ENCODE results near the gene KLHL21.
A peak's percentile ranks its signal among the peaks of the same experiment; 100 is the strongest.

The KLHL21 gene

DNA sequence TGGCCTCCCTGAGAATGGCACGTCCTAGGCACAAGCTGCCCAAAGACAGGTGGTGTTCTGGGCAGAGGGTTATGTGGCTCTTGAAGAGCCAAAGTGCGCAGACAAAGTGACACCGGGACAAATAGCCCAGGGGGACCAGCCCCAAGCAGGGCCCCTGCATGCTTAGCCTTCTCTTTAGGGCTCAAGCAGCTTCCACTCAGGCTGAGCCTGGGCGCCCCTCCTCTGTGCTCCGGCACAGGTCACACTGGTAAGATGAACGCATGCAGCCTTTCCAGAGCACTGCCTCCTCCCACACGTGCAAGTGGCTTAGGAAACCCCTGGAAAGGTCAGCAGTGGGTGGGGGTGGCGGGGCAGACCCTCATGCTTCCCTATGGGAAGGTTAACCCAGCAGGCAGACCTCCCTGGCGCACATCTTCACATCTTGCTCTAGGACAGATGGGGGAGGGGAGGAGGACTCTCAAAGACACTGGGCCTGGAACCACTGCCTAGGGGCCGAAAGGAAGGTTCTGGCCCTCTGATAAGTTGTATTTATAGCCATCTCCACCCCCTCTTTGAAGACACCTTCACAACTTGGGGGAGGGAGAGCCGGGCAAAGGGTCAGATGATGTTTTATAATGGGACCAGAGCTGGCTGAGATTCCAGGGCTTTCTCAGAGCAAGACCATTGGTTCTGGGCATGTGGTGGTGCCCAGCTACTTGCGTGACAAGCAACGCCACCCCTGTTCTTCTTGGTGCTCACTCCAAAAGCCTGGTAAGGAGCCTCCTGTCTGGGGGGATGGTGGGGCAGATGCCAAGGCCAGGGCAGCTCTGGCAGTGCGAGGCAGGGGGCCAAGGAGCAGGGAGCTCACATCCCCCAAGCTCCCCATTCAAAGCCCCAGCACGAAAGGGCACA, 5.5 kb downstream of the KLHL21 start:
- Mint-ChIP-seq H3K9me3 (ENCODE audit: low read depth) (no peaks in the 10 kb centered on the region), H3K4me3 (peak overlapping the region; percentile 52), H3K27me3 (no peaks in the 10 kb centered on the region), H3K27ac (no peak overlapping the region), H3K36me3 (peaks cover 6% of the 10 kb centered on the region), H3K4me1 (ENCODE audit: low read depth) (peaks cover 43% of the 10 kb centered on the region)

DNA sequence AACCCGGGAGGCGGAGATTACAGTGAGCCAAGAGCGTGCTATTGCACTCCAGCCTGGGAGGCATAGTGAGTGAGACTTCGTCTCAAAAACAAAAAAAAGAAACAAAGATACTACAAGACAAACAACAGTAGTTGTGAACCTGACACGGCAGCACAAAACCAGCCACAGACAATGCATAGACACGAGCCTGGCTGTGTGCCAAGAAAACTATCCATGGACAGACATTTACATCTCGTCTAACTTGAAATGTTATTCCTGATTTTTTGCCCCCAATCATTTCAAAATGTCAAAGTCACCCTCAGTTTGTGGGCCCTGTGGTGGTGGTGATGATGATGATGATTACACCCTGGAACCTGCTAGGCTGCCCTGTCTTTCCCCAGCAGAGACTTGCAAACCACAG, 6.3 kb downstream of the KLHL21 start:
- peaks cover 49% of the 10 kb centered on the region for H3K4me1 Mint-ChIP-seq (ENCODE audit: low read depth)
- no peaks in the 10 kb centered on the region for H3K27me3 Mint-ChIP-seq
- peak overlapping the region; percentile 64 for H3K27ac Mint-ChIP-seq
- no peaks in the 10 kb centered on the region for H3K9me3 Mint-ChIP-seq (ENCODE audit: low read depth)
- H3K4me3 Mint-ChIP-seq, result peak overlapping the region; percentile 35
- peaks cover 6% of the 10 kb centered on the region for H3K36me3 Mint-ChIP-seq

DNA sequence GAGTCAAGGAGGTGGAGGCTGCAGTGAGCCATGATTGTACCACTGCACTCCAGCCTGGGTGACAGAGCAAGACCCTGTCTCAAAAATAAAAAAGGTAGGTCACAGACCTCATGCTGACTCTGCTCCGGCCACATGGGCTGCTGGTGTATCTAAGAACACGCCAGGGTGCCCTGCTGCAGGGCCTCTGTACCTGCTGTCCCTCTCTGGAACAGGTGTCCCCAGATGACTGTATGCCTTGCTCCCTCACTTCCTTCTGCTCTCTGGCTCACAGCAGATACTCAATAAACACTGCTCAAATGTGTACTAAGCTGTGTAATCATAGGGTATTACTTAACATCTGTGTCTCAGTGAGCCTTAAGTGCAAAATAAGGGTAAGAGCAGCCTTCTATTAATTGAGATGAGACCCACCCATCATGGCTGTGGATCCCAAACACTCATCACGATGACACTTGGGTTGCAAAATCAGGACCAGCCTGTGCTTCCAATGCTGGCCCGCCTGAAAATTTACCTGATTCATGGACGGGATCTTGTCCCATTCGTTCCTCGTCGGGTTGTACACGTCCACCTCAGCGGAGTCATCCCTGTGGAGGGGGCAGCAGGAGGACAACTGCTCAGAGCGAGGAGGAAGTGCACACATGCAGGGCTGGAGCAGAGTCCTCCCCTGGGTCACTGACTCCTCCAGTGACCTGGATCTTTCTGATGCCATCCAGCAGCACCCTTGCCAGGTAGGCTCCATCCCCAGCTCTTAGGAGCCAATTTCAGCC, 7.5 kb downstream of the KLHL21 start:
- peaks cover 55% of the 10 kb centered on the region for H3K4me1 Mint-ChIP-seq (ENCODE audit: low read depth)
- no peak overlapping the region for H3K4me3 Mint-ChIP-seq
- peaks cover 5% of the 10 kb centered on the region for H3K36me3 Mint-ChIP-seq
- H3K27ac Mint-ChIP-seq, result no peak overlapping the region
- no peaks in the 10 kb centered on the region for H3K9me3 Mint-ChIP-seq (ENCODE audit: low read depth)
- no peaks in the 10 kb centered on the region for H3K27me3 Mint-ChIP-seq

DNA sequence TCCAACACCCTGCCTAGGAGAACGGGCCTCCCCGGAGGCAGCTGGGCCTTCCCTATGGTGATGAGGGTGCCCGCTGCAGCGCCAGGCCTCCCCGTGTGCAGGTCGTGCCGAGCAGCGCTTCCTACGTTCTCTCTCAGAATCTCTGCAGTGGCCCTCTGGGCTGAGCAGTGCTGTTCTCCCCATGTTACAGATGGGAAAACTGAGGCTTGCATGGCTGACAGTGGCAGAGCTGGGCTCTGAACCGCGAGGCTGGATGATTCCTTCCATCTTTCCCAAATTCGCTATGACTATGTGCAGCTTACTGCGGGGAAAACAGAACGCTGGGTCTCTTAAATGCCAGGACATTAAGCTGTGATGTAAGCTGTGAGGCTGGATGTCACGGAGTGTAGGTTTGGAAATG, 8.9 kb downstream of the KLHL21 start:
- no peaks in the 10 kb centered on the region for H3K9me3 Mint-ChIP-seq (ENCODE audit: low read depth)
- peaks cover 47% of the 10 kb centered on the region for H3K4me1 Mint-ChIP-seq (ENCODE audit: low read depth)
- H3K36me3 Mint-ChIP-seq, result peaks cover 3% of the 10 kb centered on the region

DNA sequence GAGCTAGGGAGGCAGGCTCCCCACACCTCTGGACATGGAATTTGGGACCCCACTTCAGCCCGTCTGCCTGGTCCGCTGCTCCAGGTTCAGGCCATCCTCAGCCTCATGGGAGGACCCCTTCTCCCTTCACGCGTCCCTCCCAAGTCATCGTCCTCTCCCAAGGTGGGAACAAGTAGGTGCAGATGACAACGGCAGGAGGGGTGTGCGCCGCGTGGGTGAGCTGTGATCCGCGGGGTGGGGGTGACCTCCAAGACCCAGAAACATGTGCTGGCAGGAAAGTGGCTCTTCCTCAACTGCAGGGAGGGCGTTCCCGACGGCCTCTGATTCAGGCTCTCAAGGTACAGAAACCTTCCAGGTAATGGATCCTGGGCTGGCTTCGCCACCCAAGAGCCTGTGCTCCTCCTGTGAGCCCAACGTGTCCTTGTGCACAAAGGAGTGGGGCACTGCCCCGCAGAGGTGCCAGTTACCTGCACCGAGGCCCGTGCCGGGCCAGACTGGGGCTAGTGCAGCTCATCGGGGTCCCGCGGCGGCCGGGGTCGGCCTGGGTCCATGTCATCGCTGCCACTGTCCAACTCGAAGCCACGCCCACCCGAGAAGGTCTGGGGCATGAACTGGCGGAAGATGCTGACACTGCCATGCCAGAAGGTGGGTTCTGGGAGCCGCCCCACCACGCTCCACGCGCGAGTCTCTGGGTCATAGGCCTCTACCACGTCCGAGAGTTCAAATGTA, 9.6 kb downstream of the KLHL21 start:
- Mint-ChIP-seq H3K4me1 (ENCODE audit: low read depth) (peaks cover 43% of the 10 kb centered on the region), H3K9me3 (ENCODE audit: low read depth) (no peaks in the 10 kb centered on the region), H3K27ac (no peak overlapping the region), H3K4me3 (no peak overlapping the region), H3K27me3 (no peaks in the 10 kb centered on the region), H3K36me3 (peaks cover 3% of the 10 kb centered on the region)

More for the DNA sequence above, 8.9 kb downstream of the KLHL21 start:
- no peaks in the 10 kb centered on the region for H3K27me3 Mint-ChIP-seq
- no peak overlapping the region for H3K27ac Mint-ChIP-seq
- H3K4me3 Mint-ChIP-seq, result no peak overlapping the region

DNA sequence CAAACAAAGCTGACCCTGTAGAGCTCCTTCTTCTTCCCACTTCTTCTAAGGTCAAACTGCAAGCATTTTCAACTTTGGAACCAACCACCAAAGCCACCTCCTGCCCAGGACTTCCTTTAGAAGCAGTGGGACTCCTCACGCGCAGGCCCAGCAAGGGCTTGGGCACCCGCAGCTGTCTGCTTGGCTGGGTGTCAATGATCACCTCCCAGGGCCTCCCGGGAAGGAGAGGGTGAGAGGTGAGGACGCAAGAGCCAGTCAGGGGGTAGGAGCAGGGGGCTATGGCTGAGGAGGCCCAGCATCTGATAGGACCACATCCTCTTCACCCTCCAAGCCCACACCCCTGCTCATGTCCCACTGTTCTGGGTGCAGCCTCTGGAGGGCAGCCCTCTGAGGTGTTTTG, 10.2 kb downstream of the KLHL21 start:
- no peak overlapping the region for H3K4me3 Mint-ChIP-seq
- peaks cover 3% of the 10 kb centered on the region for H3K36me3 Mint-ChIP-seq
- no peaks in the 10 kb centered on the region for H3K27me3 Mint-ChIP-seq
- peaks cover 43% of the 10 kb centered on the region for H3K4me1 Mint-ChIP-seq (ENCODE audit: low read depth)
- no peaks in the 10 kb centered on the region for H3K9me3 Mint-ChIP-seq (ENCODE audit: low read depth)
- no peak overlapping the region for H3K27ac Mint-ChIP-seq

DNA sequence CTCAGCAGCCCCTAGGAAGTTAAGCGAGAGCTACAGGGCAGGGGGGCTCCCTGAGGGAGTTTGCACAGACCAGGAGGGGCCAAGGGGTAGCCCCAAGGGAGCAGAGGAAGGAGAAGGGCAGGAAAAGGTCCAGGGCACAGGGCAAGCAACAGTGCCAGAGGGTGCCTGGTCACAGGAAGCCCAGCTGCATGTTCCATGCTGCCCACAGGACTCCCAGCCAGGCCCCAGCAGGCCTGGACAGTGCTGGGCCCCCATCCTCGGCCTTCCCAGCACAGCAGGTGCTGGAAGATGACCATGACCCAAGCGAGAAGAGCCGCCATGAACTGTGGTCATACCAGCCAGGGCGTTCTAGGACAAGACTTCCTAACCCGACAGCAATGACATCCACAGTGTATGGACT, 11.0 kb downstream of the KLHL21 start:
- Mint-ChIP-seq H3K27ac (no peak overlapping the region), H3K27me3 (no peaks in the 10 kb centered on the region), H3K4me3 (peak overlapping the region; percentile 20), H3K36me3 (peaks cover 3% of the 10 kb centered on the region), H3K4me1 (ENCODE audit: low read depth) (peaks cover 41% of the 10 kb centered on the region), H3K9me3 (ENCODE audit: low read depth) (no peaks in the 10 kb centered on the region)

DNA sequence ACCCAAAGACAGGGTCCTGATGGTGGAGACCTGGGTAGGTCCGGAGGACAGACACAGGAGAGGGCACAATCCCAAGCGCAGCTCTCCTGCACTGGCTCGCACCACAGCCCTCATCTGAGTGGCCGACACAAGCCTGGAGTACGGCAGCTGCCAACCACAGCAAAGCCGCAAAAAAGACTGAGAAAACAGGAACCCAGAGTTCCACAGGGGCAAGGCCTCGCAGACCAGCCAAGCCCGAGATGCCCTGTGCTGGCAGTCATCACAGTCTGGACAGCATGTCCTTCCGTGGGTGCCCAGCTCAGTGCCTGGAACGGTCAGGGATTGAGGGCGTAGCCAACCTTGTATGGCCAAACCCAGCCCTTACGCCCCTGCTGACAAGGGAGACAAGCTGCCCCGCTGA, 11.4 kb downstream of the KLHL21 start:
- no peaks in the 10 kb centered on the region for H3K9me3 Mint-ChIP-seq (ENCODE audit: low read depth)
- no peak overlapping the region for H3K27ac Mint-ChIP-seq
- peaks cover 3% of the 10 kb centered on the region for H3K36me3 Mint-ChIP-seq
- peaks cover 38% of the 10 kb centered on the region for H3K4me1 Mint-ChIP-seq (ENCODE audit: low read depth)
- no peaks in the 10 kb centered on the region for H3K27me3 Mint-ChIP-seq
- H3K4me3 Mint-ChIP-seq, result no peak overlapping the region

DNA sequence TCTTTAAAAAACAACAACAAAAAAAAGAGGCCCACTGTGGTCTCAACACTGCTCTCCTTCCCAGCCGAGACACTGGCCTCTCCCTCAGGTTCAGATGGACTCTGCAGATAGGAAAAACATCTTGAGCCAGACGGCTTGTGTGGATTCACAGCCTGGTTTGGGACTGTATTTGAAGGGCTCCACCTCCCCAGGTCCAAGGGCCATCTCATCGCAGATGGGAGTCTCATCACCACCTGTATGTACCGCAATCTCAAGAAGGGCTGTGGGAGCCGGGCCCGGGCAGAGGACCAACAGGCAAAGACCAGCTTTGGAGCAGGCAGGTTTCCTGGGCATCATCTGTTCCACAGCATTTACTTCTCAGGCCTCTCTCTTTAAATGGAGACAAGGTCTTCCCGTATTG, 12.6 kb downstream of the KLHL21 start:
- no peaks in the 10 kb centered on the region for H3K9me3 Mint-ChIP-seq (ENCODE audit: low read depth)
- H3K4me3 Mint-ChIP-seq, result no peak overlapping the region
- no peaks in the 10 kb centered on the region for H3K27me3 Mint-ChIP-seq
- H3K36me3 Mint-ChIP-seq, result peaks cover 3% of the 10 kb centered on the region
- H3K4me1 Mint-ChIP-seq (ENCODE audit: low read depth), result peaks cover 29% of the 10 kb centered on the region
- no peak overlapping the region for H3K27ac Mint-ChIP-seq

DNA sequence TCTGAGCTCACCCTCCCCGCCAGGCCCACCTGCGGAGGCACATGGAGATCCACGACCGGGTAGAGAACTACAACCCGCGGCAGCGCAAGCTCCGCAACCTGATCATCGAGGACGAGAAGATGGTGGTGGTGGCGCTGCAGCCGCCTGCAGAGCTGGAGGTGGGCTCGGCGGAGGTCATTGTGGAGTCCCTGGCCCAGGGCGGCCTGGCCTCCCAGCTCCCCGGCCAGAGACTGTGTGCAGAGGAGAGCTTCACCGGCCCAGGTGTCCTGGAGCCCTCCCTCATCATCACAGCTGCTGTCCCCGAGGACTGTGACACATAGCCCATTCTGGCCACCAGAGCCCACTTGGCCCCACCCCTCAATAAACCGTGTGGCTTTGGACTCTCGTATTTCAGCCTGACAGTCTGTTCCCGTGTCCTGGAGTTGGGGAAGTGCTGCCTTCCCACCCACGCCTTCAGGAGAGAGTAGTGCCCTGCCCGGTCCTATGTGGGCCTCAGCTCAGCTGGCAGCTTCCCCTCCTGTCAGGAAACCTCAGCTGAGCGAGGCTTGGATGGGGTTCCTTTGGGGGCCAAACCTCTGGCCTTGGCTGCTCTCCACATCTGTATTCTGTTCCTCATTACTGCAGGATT, 13.7 kb downstream of the KLHL21 start:
- H3K9me3 Mint-ChIP-seq (ENCODE audit: low read depth), result no peaks in the 10 kb centered on the region
- peaks cover 36% of the 10 kb centered on the region for H3K4me1 Mint-ChIP-seq (ENCODE audit: low read depth)
- no peak overlapping the region for H3K27ac Mint-ChIP-seq
- no peak overlapping the region for H3K4me3 Mint-ChIP-seq
- no peaks in the 10 kb centered on the region for H3K27me3 Mint-ChIP-seq
- peaks cover 2% of the 10 kb centered on the region for H3K36me3 Mint-ChIP-seq

DNA sequence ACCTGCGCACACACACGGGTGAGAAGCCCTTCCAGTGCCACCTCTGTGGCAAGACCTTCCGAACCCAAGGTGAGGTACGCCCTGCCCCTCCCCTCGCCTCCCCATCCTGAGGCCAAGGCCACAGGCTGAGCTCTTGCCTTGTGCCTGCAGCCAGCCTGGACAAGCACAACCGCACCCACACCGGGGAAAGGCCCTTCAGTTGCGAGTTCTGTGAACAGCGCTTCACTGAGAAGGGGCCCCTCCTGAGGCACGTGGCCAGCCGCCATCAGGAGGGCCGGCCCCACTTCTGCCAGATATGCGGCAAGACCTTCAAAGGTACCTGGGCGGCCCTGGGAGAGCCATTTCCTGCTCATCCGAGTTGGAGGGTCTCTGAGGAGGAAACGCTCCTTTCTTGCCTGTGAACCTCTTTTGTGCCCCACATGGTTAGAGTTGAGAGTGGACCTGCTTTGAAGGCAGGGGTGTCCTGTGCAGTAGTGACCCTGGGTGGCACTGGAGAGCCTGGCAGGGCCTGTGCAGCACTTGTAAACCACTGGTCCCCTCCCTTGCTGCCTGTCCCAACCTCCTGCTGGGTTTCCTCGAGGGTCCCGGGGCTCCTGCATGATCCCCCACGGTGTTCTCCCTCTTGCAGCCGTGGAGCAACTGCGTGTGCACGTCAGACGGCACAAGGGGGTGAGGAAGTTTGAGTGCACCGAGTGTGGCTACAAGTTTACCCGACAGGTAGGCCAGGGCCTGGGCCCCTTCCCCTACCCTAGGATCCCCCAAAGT, 14.4 kb downstream of the KLHL21 start:
- peaks cover 36% of the 10 kb centered on the region for H3K4me1 Mint-ChIP-seq (ENCODE audit: low read depth)
- no peaks in the 10 kb centered on the region for H3K27me3 Mint-ChIP-seq
- H3K27ac Mint-ChIP-seq, result peak overlapping the region; percentile 16
- no peaks in the 10 kb centered on the region for H3K9me3 Mint-ChIP-seq (ENCODE audit: low read depth)
- H3K4me3 Mint-ChIP-seq, result no peak overlapping the region
- no peaks in the 10 kb centered on the region for H3K36me3 Mint-ChIP-seq

DNA sequence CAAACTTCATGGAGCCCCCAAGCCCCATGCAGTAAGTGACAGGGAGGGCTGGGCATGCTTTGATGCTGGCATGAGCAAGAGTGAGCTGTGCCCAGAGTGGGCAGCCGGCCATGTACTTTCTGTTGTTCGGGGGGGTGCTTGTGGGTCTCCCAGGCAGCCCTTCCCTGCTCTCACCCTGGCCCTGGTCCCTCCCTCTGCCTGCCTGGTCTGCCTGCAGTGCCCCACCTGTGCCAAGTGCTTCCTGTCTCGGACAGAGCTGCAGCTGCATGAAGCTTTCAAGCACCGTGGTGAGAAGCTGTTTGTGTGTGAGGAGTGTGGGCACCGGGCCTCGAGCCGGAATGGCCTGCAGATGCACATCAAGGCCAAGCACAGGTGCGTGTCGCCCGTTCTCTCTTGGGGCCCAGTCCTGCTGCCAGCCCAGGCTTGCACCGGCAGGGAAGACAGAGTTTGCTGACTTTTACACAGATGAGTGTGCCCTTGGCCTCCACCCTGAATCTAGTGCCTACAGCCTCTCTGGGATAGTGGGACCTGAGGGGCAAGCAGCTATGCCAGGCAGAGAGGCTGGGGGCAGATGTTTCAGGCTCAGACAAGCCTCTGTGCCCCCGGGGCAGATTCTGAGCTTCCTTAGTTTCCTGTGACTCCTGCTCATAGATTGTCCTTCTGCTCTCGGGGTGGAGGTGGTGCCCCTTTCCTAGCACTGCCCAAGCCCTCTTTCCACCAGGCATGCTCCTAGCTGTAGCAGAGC, 15.2 kb downstream of the KLHL21 start:
- no peak overlapping the region for H3K4me3 Mint-ChIP-seq
- no peak overlapping the region for H3K27ac Mint-ChIP-seq
- H3K27me3 Mint-ChIP-seq, result no peaks in the 10 kb centered on the region
- peaks cover 36% of the 10 kb centered on the region for H3K4me1 Mint-ChIP-seq (ENCODE audit: low read depth)
- no peaks in the 10 kb centered on the region for H3K9me3 Mint-ChIP-seq (ENCODE audit: low read depth)
- H3K36me3 Mint-ChIP-seq, result no peaks in the 10 kb centered on the region

DNA sequence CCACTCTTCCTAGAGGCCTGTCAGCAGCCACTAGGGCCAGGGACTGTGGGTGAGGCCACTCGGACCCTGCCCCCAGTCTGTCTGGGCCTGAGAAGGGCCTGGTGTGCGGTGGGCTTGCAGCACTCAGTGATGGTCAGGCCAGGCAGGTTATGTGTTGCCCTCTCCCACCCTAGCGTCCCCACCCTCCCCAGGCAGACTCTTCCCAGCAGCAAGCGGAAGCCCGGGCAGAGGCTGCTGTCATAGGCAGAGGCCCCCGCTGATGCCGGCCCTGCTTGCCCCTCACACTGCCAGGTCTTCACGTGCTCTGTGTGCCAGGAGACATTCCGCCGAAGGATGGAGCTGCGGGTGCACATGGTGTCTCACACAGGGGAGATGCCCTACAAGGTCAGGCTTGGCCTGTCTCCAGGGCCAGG, 16.3 kb downstream of the KLHL21 start:
- Mint-ChIP-seq H3K9me3 (ENCODE audit: low read depth) (no peaks in the 10 kb centered on the region), H3K4me3 (no peak overlapping the region), H3K27ac (no peak overlapping the region), H3K4me1 (ENCODE audit: low read depth) (peaks cover 38% of the 10 kb centered on the region), H3K36me3 (no peaks in the 10 kb centered on the region), H3K27me3 (no peaks in the 10 kb centered on the region)
